Breast epithelium (tissue), 4 donors: ENCODE data around the gene CHIT1. TPM values are rescaled to one million over a fixed set of nuclear protein-coding genes. Genes with fewer than 3 reads are reported as not detected.

ENCODE experiments used
- DNase-seq, 2 donors: peaks; one replicate each; pipeline ENCODE4 v3.0.0-alpha.2; 2019; ENCODE audit warnings: low spot score in 2 of 2
- H3K27ac ChIP-seq, 2 donors: fragments of 200-600 bp; sonication (generic) in 1 of 2; one replicate each; pipeline ENCODE4 v1.5.1; 2016 to 2019; ENCODE audit warnings: mild to moderate bottlenecking in 1 of 2
- H3K27me3 ChIP-seq, 2 donors: fragments of 200-600 bp; sonication (generic) in 1 of 2; one replicate each; pipeline versions ENCODE4 v1.5.1 to v1.6.0; 2017 to 2019; ENCODE audit warnings: control low read depth in 1 of 2, mild to moderate bottlenecking in 1 of 2
- H3K36me3 ChIP-seq: fragments of 200-600 bp; one replicate; pipeline ENCODE4 v1.5.1; 2019
- H3K4me1 ChIP-seq, 2 donors: fragments of 200-600 bp; sonication (generic); one replicate each; pipeline ENCODE4 v1.5.1; 2016 to 2019; ENCODE audit warnings: control low read depth in 1 of 2
- H3K4me3 ChIP-seq, 3 donors: fragments of 200-600 bp; sonication (generic); 1 replicate in 2 of 3; 2 replicates in 1 of 3; pipeline ENCODE4 v1.5.1; 2016 to 2019; ENCODE audit warnings: mild to moderate bottlenecking in 3 of 3, moderate library complexity in 2 of 3
- H3K9me3 ChIP-seq, 2 donors: fragments of 200-600 bp; sonication (generic) in 1 of 2; one replicate each; pipeline ENCODE4 v1.5.1; 2016 to 2019; ENCODE audit warnings: control low read depth in 1 of 2
- CTCF ChIP-seq, 3 donors: fragments of 450-650 bp; IDR thresholded peaks; one replicate each; pipeline ENCODE4 v1.5.1; 2016 to 2017; ENCODE audit warnings: antibody characterized with exemption in 3 of 3, mild to moderate bottlenecking in 3 of 3, moderate library complexity in 3 of 3
- POLR2A ChIP-seq: fragments of 450-650 bp; IDR thresholded peaks from one replicate; pipeline ENCODE4 v1.6.1; 2016; ENCODE audit warnings: antibody characterized with exemption, mild to moderate bottlenecking, moderate library complexity
- POLR2AphosphoS5 ChIP-seq, 3 donors: sonication (generic); formaldehyde crosslinking; IDR thresholded peaks; one replicate each; pipeline ENCODE4 v1.6.1; 2017; ENCODE audit warnings: antibody characterized with exemption in 3 of 3
- intact Hi-C: fragments of 100-400 bp; cut with DNase I; formaldehyde crosslinking; loops from one replicate; pipeline ENCODE4 v1.15.1; 2023; ENCODE audit warnings: low total_unique reads
- total RNA-seq, 3 donors: library from RNA; depleted of rRNA; stranded (reverse); fragments of >200 nt; gene quantifications; one replicate each; pipeline ENCODE4 v1.1.0, GENCODE V29; 2016

The CHIT1 gene
- total RNA-seq, 3 donors from 2014 or later = 5.1 to 15.2 TPM; not detected in 1

GRCh38 chr1:203217139-203217655 lies 12.3 kb downstream of the CHIT1 start:
- Histone ChIP-seq H3K4me3 (no peak overlapping the region), H3K27me3 (no peaks in the 10 kb centered on the region), H3K9me3 (no peaks in the 10 kb centered on the region), H3K36me3 (no peaks in the 10 kb centered on the region), H3K4me1 (peaks cover 0 to 8% of the 10 kb centered on the region in 2 donors), H3K27ac (no peak overlapping the region)
- no peak for DNase-seq
- TF ChIP-seq POLR2AphosphoS5 (IDR thresholded peaks at IDR 0.05) = no peak
- TF ChIP-seq POLR2A = no peak
- no peak for TF ChIP-seq CTCF (IDR thresholded peaks at IDR 0.05)
- intact Hi-C loops = loop anchor here (5.0 kb wide), 1 partner anchor 90 kb away; the partner anchor contains the start of gene ADORA1

GRCh38 chr1:203216274-203217138 lies 13.0 kb downstream of the CHIT1 start:
- Histone ChIP-seq H3K4me1 (peaks cover 0 to 8% of the 10 kb centered on the region in 2 donors), H3K9me3 (no peaks in the 10 kb centered on the region), H3K27ac (no peak overlapping the region), H3K36me3 (no peaks in the 10 kb centered on the region), H3K27me3 (no peaks in the 10 kb centered on the region), H3K4me3 (no peak overlapping the region)
- intact Hi-C loops = loop anchor here (5.0 kb wide), 1 partner anchor 89 kb away; the partner anchor contains the start of gene ADORA1
- no peak for DNase-seq
- TF ChIP-seq POLR2A = no peak
- TF ChIP-seq POLR2AphosphoS5 (IDR thresholded peaks at IDR 0.05) = no peak
- TF ChIP-seq CTCF (IDR thresholded peaks at IDR 0.05) = peak; percentile 51 to 81 (median 77)

- Histone ChIP-seq H3K4me1 (peaks cover 0 to 8% of the 10 kb centered on the region in 2 donors), H3K27me3 (no peaks in the 10 kb centered on the region), H3K4me3 (no peak overlapping the region), H3K27ac (no peak overlapping the region), H3K36me3 (no peaks in the 10 kb centered on the region), H3K9me3 (no peaks in the 10 kb centered on the region)
- DNase-seq = no peak
- intact Hi-C loops = loop anchor here (5.0 kb wide), 1 partner anchor 88 kb away; the partner anchor contains the start of gene ADORA1
- TF ChIP-seq POLR2A (no peak), POLR2AphosphoS5 (IDR thresholded peaks at IDR 0.05) (no peak), CTCF (IDR thresholded peaks at IDR 0.05) (no peak)
Measured at GRCh38 chr1:203215573-203215972, 13.9 kb downstream of the CHIT1 start.

GRCh38 chr1:203214871-203215270 lies 14.6 kb downstream of the CHIT1 start:
- Histone ChIP-seq H3K9me3 (no peaks in the 10 kb centered on the region), H3K4me1 (peaks cover 0 to 8% of the 10 kb centered on the region in 2 donors), H3K36me3 (no peaks in the 10 kb centered on the region), H3K4me3 (no peak overlapping the region), H3K27ac (no peak overlapping the region), H3K27me3 (no peaks in the 10 kb centered on the region)
- intact Hi-C loops = loop anchor here (5.0 kb wide), 1 partner anchor 88 kb away; the partner anchor contains the start of gene ADORA1
- DNase-seq = no peak
- no peak for TF ChIP-seq POLR2AphosphoS5 (IDR thresholded peaks at IDR 0.05)
- TF ChIP-seq POLR2A = no peak
- no peak for TF ChIP-seq CTCF (IDR thresholded peaks at IDR 0.05)

GRCh38 chr1:203213126-203213525 lies 16.3 kb downstream of the CHIT1 start:
- H3K4me1 ChIP-seq = peaks cover 0 to 8% of the 10 kb centered on the region in 2 donors
- intact Hi-C loops = no loop called here
- no peaks in the 10 kb centered on the region for H3K9me3 ChIP-seq
- no peaks in the 10 kb centered on the region for H3K27me3 ChIP-seq
- no peaks in the 10 kb centered on the region for H3K36me3 ChIP-seq
- H3K27ac ChIP-seq = no peak overlapping the region
- TF ChIP-seq POLR2AphosphoS5 (IDR thresholded peaks at IDR 0.05) (no peak), CTCF (IDR thresholded peaks at IDR 0.05) (no peak), POLR2A (no peak)
- no peak overlapping the region for H3K4me3 ChIP-seq
- no peak for DNase-seq
